ENCODE measurements around the gene ELOVL3. TPM values are rescaled to one million over a fixed set of nuclear protein-coding genes. Genes with fewer than 3 reads are reported as not detected.

Gene ELOVL3
- total RNA-seq, 2 donors from 2014 or later = 0.24 TPM; not detected in 1

GRCh38 chr10:102269017-102269416, 42.9 kb downstream of the ELOVL3 start:
- H3K27ac ChIP-seq = no peak overlapping the region
- H3K9me3 ChIP-seq = no peaks in the 10 kb centered on the region
- no peaks in the 10 kb centered on the region for H3K27me3 ChIP-seq
- H3K4me1 ChIP-seq = no peaks in the 10 kb centered on the region
- H3K36me3 ChIP-seq = no peaks in the 10 kb centered on the region
- intact Hi-C loops (cut with DNase I) = no loop called here
- no peak for TF ChIP-seq CTCF (IDR thresholded peaks at IDR 0.05)
- H3K4me3 ChIP-seq = no peak overlapping the region
- no peak overlapping the region for H3K9ac ChIP-seq (ENCODE audit: low read depth in 2 of 2, low read length in 2 of 2)
- no peak for DNase-seq

GRCh38 chr10:102274062-102274461, 48.0 kb downstream of the ELOVL3 start:
- intact Hi-C loops (cut with DNase I) = no loop called here
- no peaks in the 10 kb centered on the region for H3K27me3 ChIP-seq
- DNase-seq = no peak
- H3K27ac ChIP-seq = no peak overlapping the region
- H3K9ac ChIP-seq (ENCODE audit: low read depth in 2 of 2, low read length in 2 of 2) = no peak overlapping the region
- no peak overlapping the region for H3K4me3 ChIP-seq
- H3K36me3 ChIP-seq = no peaks in the 10 kb centered on the region
- TF ChIP-seq CTCF (IDR thresholded peaks at IDR 0.05) = no peak
- no peaks in the 10 kb centered on the region for H3K9me3 ChIP-seq
- no peaks in the 10 kb centered on the region for H3K4me1 ChIP-seq

GRCh38 chr10:102275343-102275742, 49.2 kb downstream of the ELOVL3 start:
- Histone ChIP-seq H3K36me3 (no peaks in the 10 kb centered on the region), H3K4me1 (no peaks in the 10 kb centered on the region), H3K4me3 (no peak overlapping the region), H3K9me3 (no peaks in the 10 kb centered on the region), H3K9ac (ENCODE audit: low read depth in 2 of 2, low read length in 2 of 2) (no peak overlapping the region), H3K27me3 (no peaks in the 10 kb centered on the region), H3K27ac (no peak overlapping the region)
- no peak for DNase-seq
- TF ChIP-seq CTCF (IDR thresholded peaks at IDR 0.05) = no peak
- intact Hi-C loops (cut with DNase I) = no loop called here

GRCh38 chr10:102279104-102279503, 53.0 kb downstream of the ELOVL3 start:
- DNase-seq = no peak
- TF ChIP-seq CTCF (IDR thresholded peaks at IDR 0.05) = no peak
- H3K4me1 ChIP-seq = no peaks in the 10 kb centered on the region
- no peaks in the 10 kb centered on the region for H3K9me3 ChIP-seq
- H3K4me3 ChIP-seq = no peak overlapping the region
- no peak overlapping the region for H3K9ac ChIP-seq (ENCODE audit: low read depth in 2 of 2, low read length in 2 of 2)
- no peak overlapping the region for H3K27ac ChIP-seq
- H3K27me3 ChIP-seq = no peaks in the 10 kb centered on the region
- peaks cover 7% of the 10 kb centered on the region for H3K36me3 ChIP-seq
- intact Hi-C loops (cut with DNase I) = no loop called here

Other genes with a start within 250 kb of the ELOVL3 start
- gene ARMH3, start 170.1 kb upstream of the ELOVL3 start, total RNA-seq = 10 to 100 TPM; 25.1 to 31.3 TPM
- 10 to 100 TPM; 21.9 to 26.6 TPM for gene HPS6, start 160.9 kb upstream of the ELOVL3 start, total RNA-seq
- gene LDB1, start 105.9 kb upstream of the ELOVL3 start, total RNA-seq = 10 to 100 TPM; 30.8 to 31.4 TPM
- 10 to 100 TPM; 17.0 to 36.1 TPM for gene PPRC1, start 93.3 kb upstream of the ELOVL3 start, total RNA-seq
- 10 to 100 TPM; 34.5 to 68.2 TPM for gene NOLC1, start 73.9 kb upstream of the ELOVL3 start, total RNA-seq
- not detected for gene PITX3, start 15.2 kb downstream of the ELOVL3 start, total RNA-seq
- 10 to 100 TPM; 59.8 to 73.4 TPM for gene GBF1, start 19.2 kb downstream of the ELOVL3 start, total RNA-seq
- 10 to 100 TPM; 29.3 to 44.5 TPM for gene NFKB2, start 169.4 kb downstream of the ELOVL3 start, total RNA-seq
- gene PSD, start 192.5 kb downstream of the ELOVL3 start, total RNA-seq = 10 to 100 TPM in 1 of 2 donors, 1 to 10 TPM in 1; 4.2 to 22.5 TPM
- gene FBXL15, start 194.5 kb downstream of the ELOVL3 start, total RNA-seq = 10 to 100 TPM; 23.7 to 37.3 TPM
- gene CUEDC2, start 206.3 kb downstream of the ELOVL3 start, total RNA-seq = 10 to 100 TPM; 30.2 to 32.1 TPM
- gene C10orf95, start 225.2 kb downstream of the ELOVL3 start, total RNA-seq = 1 to 10 TPM; 2.8 to 4.8 TPM

Data from colonic mucosa (tissue), 4 donors.